Hepatocyte (in vitro differentiated cells): Measurements from ENCODE around the gene PRMT7. TPM values are rescaled to one million over a fixed set of nuclear protein-coding genes. Genes with fewer than 3 reads are reported as not detected.

Experiments used
- DNase-seq: peaks from one replicate; pipeline ENCODE4 v3.0.0-alpha.2; 2016; ENCODE audit warnings: low spot score
- H2AFZ ChIP-seq: fragments of 200-600 bp; sonication (generic); 2 replicates; pipeline ENCODE4 v1.6.0; 2016; ENCODE audit warnings: antibody characterized with exemption, mild to moderate bottlenecking
- H3K27ac ChIP-seq: fragments of 200-600 bp; sonication (generic); 2 replicates; pipeline ENCODE4 v1.5.1; 2016; ENCODE audit warnings: mild to moderate bottlenecking
- H3K27me3 ChIP-seq: fragments of 200-600 bp; sonication (generic); 2 replicates; pipeline ENCODE4 v1.6.1; 2016
- H3K36me3 ChIP-seq: fragments of 200-600 bp; sonication (generic); replicated peaks from 2 replicates; pipeline ENCODE4 v1.5.1; 2016; ENCODE audit warnings: low read depth; ENCODE audit not compliant: insufficient read depth
- H3K4me1 ChIP-seq: fragments of 200-600 bp; sonication (generic); 2 replicates; pipeline ENCODE4 v1.5.1; 2016; ENCODE audit warnings: mild to moderate bottlenecking, moderate library complexity; ENCODE audit not compliant: insufficient read depth
- H3K4me2 ChIP-seq: fragments of 200-600 bp; sonication (generic); 2 replicates; pipeline ENCODE4 v1.6.0; 2016
- H3K4me3 ChIP-seq: fragments of 200-600 bp; sonication (generic); 2 replicates; pipeline ENCODE4 v1.5.1; 2016; ENCODE audit warnings: mild to moderate bottlenecking
- H3K79me2 ChIP-seq: fragments of 200-600 bp; sonication (generic); 2 replicates; pipeline ENCODE4 v1.6.0; 2017; ENCODE audit warnings: mild to moderate bottlenecking
- H3K9me2 ChIP-seq: fragments of 200-600 bp; sonication (generic); replicated peaks from 2 replicates; pipeline ENCODE4 v1.6.0; 2017; ENCODE audit warnings: mild to moderate bottlenecking; ENCODE audit not compliant: insufficient read depth
- H3K9me3 ChIP-seq: fragments of 200-600 bp; sonication (generic); 2 replicates; pipeline ENCODE4 v1.5.1; 2016; ENCODE audit warnings: low read depth, mild to moderate bottlenecking
- H4K20me1 ChIP-seq: fragments of 200-600 bp; sonication (generic); 2 replicates; pipeline ENCODE4 v1.6.0; 2016; ENCODE audit warnings: mild to moderate bottlenecking; ENCODE audit not compliant: insufficient read depth, poor library complexity, severe bottlenecking
- EZH2 ChIP-seq: fragments of 200-600 bp; sonication (generic); IDR thresholded peaks from 2 replicates; pipeline ENCODE4 v1.6.1; 2016; ENCODE audit warnings: antibody characterized with exemption, mild to moderate bottlenecking, borderline replicate concordance
- EZH2phosphoT487 ChIP-seq: fragments of 200-600 bp; sonication (generic); IDR thresholded peaks from one replicate; pipeline ENCODE4 v1.6.1; 2018; ENCODE audit warnings: antibody characterized with exemption, mild to moderate bottlenecking, low read depth, moderate library complexity; ENCODE audit not compliant: unreplicated experiment, severe bottlenecking
- WGBS: methylation state at CpG from one replicate; pipeline ENCODE4 v1.1.6; 2016; ENCODE audit warnings: low lambda C conversion rate; ENCODE audit errors: missing lambda C conversion rate; 5-methylcytosine and 5-hydroxymethylcytosine counted together
- polyA plus RNA-seq: library from polyadenylated mRNA; unstranded; fragments of >200 nt; fragmentation: Nextera tagmentation; extraction: Ambion mirVana; gene quantifications from 2 replicates; pipeline ENCODE4 v1.2.1, GENCODE V29; 2016
- total RNA-seq: library from RNA; depleted of rRNA; stranded (reverse); fragments of >200 nt; gene quantifications from 2 replicates; pipeline ENCODE4 v1.2.3, GENCODE V29; 2014
- TF ChIP-seq, protein P1 (sequence below): fragments of 200-600 bp; sonication (generic); IDR thresholded peaks from 2 replicates; pipeline ENCODE4 v1.5.1; 2016; ENCODE audit warnings: antibody characterized with exemption, mild to moderate bottlenecking; ENCODE audit not compliant: poor library complexity

The PRMT7 gene
- total and polyA plus RNA-seq, 2 experiments from 2014 or later = 41.1 to 43.6 TPM

DNA sequence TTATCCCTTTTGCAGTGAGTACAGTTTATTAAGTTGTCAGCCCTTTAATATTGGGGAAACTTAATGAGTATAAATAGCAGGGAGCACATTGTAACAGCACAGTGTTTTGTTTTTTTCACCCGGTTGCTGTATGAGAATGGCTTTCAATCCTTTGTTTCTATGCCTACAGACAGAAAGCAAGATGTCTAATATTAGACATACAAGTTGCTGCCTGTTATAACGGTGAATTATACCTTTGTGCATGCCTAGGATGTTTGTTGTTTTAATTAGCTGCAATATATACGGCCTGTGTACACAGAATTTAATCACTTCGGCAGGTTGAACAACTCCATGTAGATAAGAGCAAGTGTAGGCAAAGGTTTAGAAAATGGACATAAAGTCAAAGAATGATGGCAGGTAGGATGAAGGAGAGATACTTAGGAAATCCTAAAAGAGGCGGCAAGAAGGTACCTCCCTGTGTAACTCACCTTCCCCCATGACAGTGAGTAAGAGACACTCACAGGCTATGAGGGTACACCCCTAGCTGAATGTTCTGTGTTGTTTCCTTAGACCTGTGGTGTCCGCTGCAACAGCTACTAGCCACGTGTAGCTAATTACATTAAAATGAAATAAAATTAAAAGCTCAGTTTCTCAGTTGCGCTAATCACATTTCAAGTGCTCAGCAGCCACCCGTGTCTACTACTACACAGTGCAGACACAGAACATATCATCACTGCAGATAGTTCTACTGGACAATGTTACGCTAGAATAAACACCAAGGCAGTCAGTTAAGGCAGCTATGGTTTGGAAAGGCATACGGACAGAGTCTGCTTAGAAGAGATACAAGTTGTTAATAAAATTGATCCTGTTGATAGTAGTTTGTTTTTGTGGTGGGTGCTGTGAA, 11.0 kb upstream of the PRMT7 start:
- H3K9me3 ChIP-seq = no peaks in the 10 kb centered on the region
- TF ChIP-seq EZH2phosphoT487 (no peak), EZH2 (no peak)
- TF ChIP-seq, protein P1, sequence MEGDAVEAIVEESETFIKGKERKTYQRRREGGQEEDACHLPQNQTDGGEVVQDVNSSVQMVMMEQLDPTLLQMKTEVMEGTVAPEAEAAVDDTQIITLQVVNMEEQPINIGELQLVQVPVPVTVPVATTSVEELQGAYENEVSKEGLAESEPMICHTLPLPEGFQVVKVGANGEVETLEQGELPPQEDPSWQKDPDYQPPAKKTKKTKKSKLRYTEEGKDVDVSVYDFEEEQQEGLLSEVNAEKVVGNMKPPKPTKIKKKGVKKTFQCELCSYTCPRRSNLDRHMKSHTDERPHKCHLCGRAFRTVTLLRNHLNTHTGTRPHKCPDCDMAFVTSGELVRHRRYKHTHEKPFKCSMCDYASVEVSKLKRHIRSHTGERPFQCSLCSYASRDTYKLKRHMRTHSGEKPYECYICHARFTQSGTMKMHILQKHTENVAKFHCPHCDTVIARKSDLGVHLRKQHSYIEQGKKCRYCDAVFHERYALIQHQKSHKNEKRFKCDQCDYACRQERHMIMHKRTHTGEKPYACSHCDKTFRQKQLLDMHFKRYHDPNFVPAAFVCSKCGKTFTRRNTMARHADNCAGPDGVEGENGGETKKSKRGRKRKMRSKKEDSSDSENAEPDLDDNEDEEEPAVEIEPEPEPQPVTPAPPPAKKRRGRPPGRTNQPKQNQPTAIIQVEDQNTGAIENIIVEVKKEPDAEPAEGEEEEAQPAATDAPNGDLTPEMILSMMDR = no peak
- no peaks in the 10 kb centered on the region for H3K79me2 ChIP-seq
- H4K20me1 ChIP-seq = no peaks in the 10 kb centered on the region
- H3K27me3 ChIP-seq = no peaks in the 10 kb centered on the region
- DNase-seq = no peak
- H3K4me1 ChIP-seq = peaks cover 30% of the 10 kb centered on the region
- H3K9me2 ChIP-seq = no peaks in the 10 kb centered on the region
- no peak overlapping the region for H2AFZ ChIP-seq
- H3K4me2 ChIP-seq = peak overlapping the region; percentile 27
- no peaks in the 10 kb centered on the region for H3K36me3 ChIP-seq
- WGBS = 73% methylated on average over 11 of the region's 11 CpGs
- peak overlapping the region; percentile 44 for H3K27ac ChIP-seq
- no peak overlapping the region for H3K4me3 ChIP-seq

DNA sequence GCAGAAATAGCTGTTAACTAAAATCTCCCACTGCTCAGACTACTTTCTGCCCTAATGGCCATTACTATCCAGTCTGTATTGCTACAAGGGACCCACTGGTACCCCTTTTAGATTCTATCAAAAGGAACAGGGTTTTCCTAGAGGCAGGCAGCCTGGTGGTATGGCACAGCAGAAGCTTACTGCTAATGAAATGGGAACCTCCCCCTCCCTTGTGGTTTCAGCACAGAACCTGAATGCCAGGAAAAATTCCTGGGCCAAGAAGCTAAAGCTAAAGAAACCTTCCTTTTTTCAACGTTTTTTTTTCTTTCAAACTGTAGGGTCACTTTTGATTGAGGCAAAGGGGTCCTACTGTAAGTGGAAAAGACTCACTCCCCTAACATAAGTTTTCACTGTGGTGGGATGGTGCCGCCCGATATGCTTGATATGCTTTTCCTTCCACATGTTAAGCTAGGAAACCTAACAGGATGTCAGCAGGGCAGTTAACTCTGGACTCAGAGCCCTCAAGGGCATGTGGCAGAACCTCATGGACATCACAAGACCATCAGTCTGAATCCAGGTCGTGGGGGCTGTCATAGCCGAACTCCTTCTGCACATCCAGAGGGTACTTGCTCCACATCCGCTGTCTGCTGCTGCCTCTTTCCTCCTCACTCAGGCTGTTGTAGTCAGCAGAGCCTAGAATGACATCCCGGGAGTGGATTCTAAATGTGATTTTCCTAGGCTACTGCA, 9.9 kb upstream of the PRMT7 start:
- H3K9me2 ChIP-seq = no peaks in the 10 kb centered on the region
- DNase-seq = no peak
- H3K4me3 ChIP-seq = no peak overlapping the region
- no peaks in the 10 kb centered on the region for H3K9me3 ChIP-seq
- H3K27me3 ChIP-seq = no peaks in the 10 kb centered on the region
- H4K20me1 ChIP-seq = no peaks in the 10 kb centered on the region
- H2AFZ ChIP-seq = no peak overlapping the region
- WGBS = 94% methylated on average over 7 of the region's 7 CpGs
- H3K27ac ChIP-seq = peak overlapping the region; percentile 23
- H3K4me2 ChIP-seq = no peak overlapping the region
- TF ChIP-seq EZH2 = no peak
- TF ChIP-seq, protein P1 = no peak
- no peak for TF ChIP-seq EZH2phosphoT487
- no peaks in the 10 kb centered on the region for H3K36me3 ChIP-seq
- H3K4me1 ChIP-seq = peaks cover 30% of the 10 kb centered on the region
- H3K79me2 ChIP-seq = peaks cover 1% of the 10 kb centered on the region

DNA sequence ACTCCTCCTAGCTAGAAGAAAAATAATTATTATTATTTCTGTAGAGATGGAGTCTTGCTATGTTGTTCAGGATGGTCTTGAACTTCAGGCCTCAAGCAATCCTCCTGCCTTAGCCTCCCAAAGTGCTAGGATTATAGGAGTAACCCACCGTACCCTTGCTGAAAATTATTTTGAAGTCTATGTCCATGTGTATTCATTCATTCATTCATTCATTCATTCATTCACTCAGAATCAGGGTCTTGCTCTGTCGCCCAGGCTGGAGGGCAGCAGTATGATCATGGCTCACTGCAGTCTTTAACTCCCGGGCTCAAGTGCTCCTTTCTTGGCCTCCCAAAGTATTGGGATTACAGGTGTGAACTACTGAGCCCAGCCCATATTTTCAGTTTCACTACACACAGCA, 4.2 kb upstream of the PRMT7 start:
- Histone ChIP-seq H3K4me3 (no peak overlapping the region), H3K4me1 (peaks cover 10% of the 10 kb centered on the region), H3K9me2 (no peaks in the 10 kb centered on the region), H3K36me3 (no peaks in the 10 kb centered on the region), H4K20me1 (peaks cover 3% of the 10 kb centered on the region), H2AFZ (no peak overlapping the region), H3K27me3 (no peaks in the 10 kb centered on the region), H3K79me2 (peaks cover 45% of the 10 kb centered on the region), H3K9me3 (no peaks in the 10 kb centered on the region), H3K27ac (no peak overlapping the region), H3K4me2 (no peak overlapping the region)
- DNase-seq = no peak
- 100% methylated on average over 3 of the region's 3 CpGs for WGBS
- TF ChIP-seq EZH2 (no peak), EZH2phosphoT487 (no peak)
- TF ChIP-seq, protein P1 = no peak
